Chondrocyte (in vitro differentiated cells): ENCODE measurements around the gene OR13J1. TPM values are rescaled to one million over a fixed set of nuclear protein-coding genes. Genes with fewer than 3 reads are reported as not detected.

Experiments used
- DNase-seq: peaks from one replicate; pipeline ENCODE4 v3.0.0; 2021; ENCODE audit warnings: mixed read lengths, low spot score
- H3K27ac Mint-ChIP-seq: one replicate; pipeline ENCODE4 v1.8.0; 2021; ENCODE audit warnings: mild to moderate bottlenecking, moderate library complexity, mixed read lengths; ENCODE audit not compliant: unreplicated experiment
- H3K27me3 Mint-ChIP-seq: 2 replicates; pipeline ENCODE4 v1.8.0; 2021; ENCODE audit warnings: low read depth, mixed read lengths
- H3K36me3 Mint-ChIP-seq: 2 replicates; pipeline ENCODE4 v1.8.0; 2021; ENCODE audit warnings: low read depth, mixed read lengths
- H3K4me1 Mint-ChIP-seq: 2 replicates; pipeline ENCODE4 v1.8.0; 2021; ENCODE audit warnings: low read depth, mild to moderate bottlenecking, mixed read lengths
- H3K4me3 Mint-ChIP-seq: one replicate; pipeline ENCODE4 v1.8.0; 2021; ENCODE audit warnings: mild to moderate bottlenecking, moderate library complexity, mixed read lengths; ENCODE audit not compliant: unreplicated experiment
- H3K9me3 Mint-ChIP-seq: 2 replicates; pipeline ENCODE4 v1.8.0; 2021; ENCODE audit warnings: low read depth, mixed read lengths
- CTCF ChIP-seq: fragments of 200-600 bp; sonication (generic); IDR thresholded peaks from 2 replicates; pipeline ENCODE4 v1.5.0; 2021; ENCODE audit warnings: antibody characterized with exemption, mild to moderate bottlenecking, moderate library complexity
- total RNA-seq: library from RNA; stranded (reverse); gene quantifications from 3 replicates; pipeline ENCODE4 v1.2.1, GENCODE V29; 2021

Gene OR13J1
- total RNA-seq, 1 donor from 2014 or later, result not detected

GRCh38 chr9:35909687-35910612 lies 39.7 kb upstream of the OR13J1 start:
- no peak for TF ChIP-seq CTCF
- H3K27me3 Mint-ChIP-seq, result no peaks in the 10 kb centered on the region
- peaks cover 68% of the 10 kb centered on the region for H3K4me1 Mint-ChIP-seq
- DNase-seq, result no peak
- no peaks in the 10 kb centered on the region for H3K36me3 Mint-ChIP-seq
- no peaks in the 10 kb centered on the region for H3K9me3 Mint-ChIP-seq
- peak overlapping the region; percentile 97 for H3K27ac Mint-ChIP-seq
- no peak overlapping the region for H3K4me3 Mint-ChIP-seq

- Mint-ChIP-seq H3K4me3 (peak within 1 kb of the TSS; percentile 60), H3K36me3 (no peaks in the 10 kb centered on the region), H3K4me1 (peaks cover 75% of the 10 kb centered on the region), H3K27me3 (no peaks in the 10 kb centered on the region), H3K27ac (peak within 1 kb of the TSS; percentile 97), H3K9me3 (no peaks in the 10 kb centered on the region)
- no peak for TF ChIP-seq CTCF
- no peak for DNase-seq
These were observed 39.1 kb upstream of the OR13J1 start, which contains the start of gene SPAAR for GRCh38 chr9:35909274-35909673. SPAAR (plus strand) TSS chr9:35909490; CDS start chr9:35910464, 974 bp downstream.

GRCh38 chr9:35908504-35909125 lies 38.4 kb upstream of the OR13J1 start:
- H3K4me1 Mint-ChIP-seq, result peaks cover 81% of the 10 kb centered on the region
- H3K9me3 Mint-ChIP-seq, result no peaks in the 10 kb centered on the region
- no peak for DNase-seq
- H3K27me3 Mint-ChIP-seq, result no peaks in the 10 kb centered on the region
- peak overlapping the region; percentile 60 for H3K4me3 Mint-ChIP-seq
- H3K27ac Mint-ChIP-seq, result peak overlapping the region; percentile 97
- no peak for TF ChIP-seq CTCF
- no peaks in the 10 kb centered on the region for H3K36me3 Mint-ChIP-seq

- DNase-seq, result no peak
- no peaks in the 10 kb centered on the region for H3K36me3 Mint-ChIP-seq
- no peaks in the 10 kb centered on the region for H3K27me3 Mint-ChIP-seq
- no peak for TF ChIP-seq CTCF
- peak overlapping the region; percentile 97 for H3K27ac Mint-ChIP-seq
- H3K4me3 Mint-ChIP-seq, result peak overlapping the region; percentile 60
- H3K9me3 Mint-ChIP-seq, result no peaks in the 10 kb centered on the region
- H3K4me1 Mint-ChIP-seq, result peaks cover 86% of the 10 kb centered on the region
These were observed 37.7 kb upstream of the OR13J1 start for GRCh38 chr9:35907711-35908503.
